Panc1 (cell line): ENCODE data around the gene GAB1. TPM values are rescaled to one million over a fixed set of nuclear protein-coding genes. Genes with fewer than 3 reads are reported as not detected.

ENCODE experiments used
- ATAC-seq: fragments of 200-7000 bp; cut with Tn5 transposase; 2 replicates; pipeline ENCODE4 v1.9.1; 2020; ENCODE audit warnings: mild to moderate bottlenecking, moderate library complexity
- BruUV-seq: library from RNA; stranded (reverse); fragments of 400-500 nt; replicated peaks from 2 replicates; lab custom pipeline; 2021; lab: Mats Ljungman, UMichigan
- CTCF ChIA-PET: fragments of 300-600 bp; sonication (Branson Sonifier 250); formaldehyde crosslinking; loops from one replicate; lab custom pipeline; 2022; ENCODE audit warnings: antibody characterized with exemption; lab: Charles Lee
- POLR2A ChIA-PET: fragments of 300-600 bp; sonication (Branson Sonifier 250); formaldehyde crosslinking; loops from one replicate; lab custom pipeline; 2022; ENCODE audit warnings: antibody characterized with exemption; lab: Charles Lee
- DNase-seq: peaks from one replicate; pipeline ENCODE4 v3.0.0-alpha.2; 2010; ENCODE audit warnings: low read depth, low spot score
- H3K27ac ChIP-seq: 2 replicates; pipeline ENCODE4 v1.5.1; 2011; ENCODE audit warnings: mild to moderate bottlenecking, low read length, inconsistent platforms
- H3K27me3 ChIP-seq: fragments of 200-500 bp; sonication (Bioruptor generic); 2 replicates; pipeline ENCODE4 v1.6.0; 2014; ENCODE audit warnings: low read length, inconsistent platforms; ENCODE audit not compliant: control insufficient read depth, insufficient read depth
- H3K36me3 ChIP-seq: fragments of 200-500 bp; sonication (Bioruptor generic); 2 replicates; pipeline ENCODE4 v1.5.1; 2014; ENCODE audit warnings: inconsistent platforms, mild to moderate bottlenecking, low read length, moderate library complexity; ENCODE audit not compliant: control insufficient read depth, insufficient read depth
- H3K4me1 ChIP-seq: 2 replicates; pipeline ENCODE4 v1.5.1; 2011; ENCODE audit warnings: inconsistent platforms, mild to moderate bottlenecking, low read length, moderate library complexity; ENCODE audit not compliant: control insufficient read depth, insufficient read depth
- H3K4me3 ChIP-seq, 2 experiments: 2 replicates each; pipeline ENCODE4 v1.5.1; 2011 to 2012; ENCODE audit warnings: low read depth in 2 of 2, low read length in 2 of 2, mild to moderate bottlenecking in 2 of 2, inconsistent platforms in 1 of 2, moderate library complexity in 1 of 2
- H3K9me3 ChIP-seq: fragments of 200-500 bp; sonication (Bioruptor generic); 2 replicates; pipeline ENCODE4 v1.5.1; 2014; ENCODE audit warnings: low read depth, mild to moderate bottlenecking, inconsistent platforms, low read length, moderate library complexity; ENCODE audit not compliant: control insufficient read depth, insufficient read depth
- CTCF ChIP-seq: fragments of 450-650 bp; IDR thresholded peaks from 2 replicates; pipeline ENCODE4 v1.5.1; 2017; ENCODE audit warnings: mild to moderate bottlenecking
- POLR2AphosphoS5 ChIP-seq: IDR thresholded peaks from 2 replicates; pipeline ENCODE4 v1.6.1; 2012; ENCODE audit warnings: mild to moderate bottlenecking, low read depth, low read length, moderate library complexity
- REST ChIP-seq, 2 experiments: IDR thresholded peaks; 2 replicates each; pipeline ENCODE4 v1.6.1; 2011 to 2012; ENCODE audit warnings: low read depth in 2 of 2, control low read depth in 1 of 2, low read length in 1 of 2, mild to moderate bottlenecking in 1 of 2, moderate library complexity in 1 of 2; ENCODE audit not compliant: insufficient read depth in 1 of 2
- SIN3A ChIP-seq: IDR thresholded peaks from 2 replicates; pipeline ENCODE4 v1.6.1; 2012; ENCODE audit warnings: low read depth, mild to moderate bottlenecking, low read length, moderate library complexity, borderline replicate concordance; ENCODE audit not compliant: insufficient read depth
- TCF7L2 ChIP-seq: IDR thresholded peaks from 2 replicates; pipeline ENCODE4 v1.6.1; 2011; ENCODE audit warnings: mild to moderate bottlenecking, low read depth, low read length, inconsistent platforms
- in situ Hi-C: cut with HindIII; loops from 2 replicates; pipeline ENCODE4 v1.10.0; 2016; ENCODE audit warnings: low sequenced_read_pairs, low pct_unique_long_range_greater_than_20kb
- intact Hi-C: fragments of 100-400 bp; cut with micrococcal nuclease; formaldehyde crosslinking; loops from one replicate; pipeline ENCODE4 v1.10.0; 2022; ENCODE audit not compliant: unreplicated experiment
- total RNA-seq: library from RNA; stranded (reverse); gene quantifications from one replicate; pipeline ENCODE4 v1.2.1, GENCODE V29; 2021; ENCODE audit not compliant: unreplicated experiment

The GAB1 gene
- total RNA-seq, 1 experiment from 2014 or later: 2.8 TPM

- no TSS peak for BruUV-seq
- CTCF ChIA-PET: no interaction called here
Observed at GRCh38 chr4:143393195-143393594, 56.5 kb downstream of the GAB1 start.

GRCh38 chr4:143394739-143395453 lies 58.2 kb downstream of the GAB1 start:
- intact Hi-C loops: loop anchor here (5.0 kb wide), 1 partner anchor 87 kb away; no protein-coding TSS in a partner anchor
- no peak for ATAC-seq
- no TSS peak for BruUV-seq
- Histone ChIP-seq H3K27me3 (no peaks in the 10 kb centered on the region), H3K4me1 (no peaks in the 10 kb centered on the region), H3K36me3 (no peaks in the 10 kb centered on the region; the same call in 1 of the 2 replicates), H3K27ac (no peak overlapping the region), H3K9me3 (no peaks in the 10 kb centered on the region), H3K4me3 (no peak overlapping the region)
- ChIA-PET POLR2A (no interaction called here), CTCF (no interaction called here)
- TF ChIP-seq SIN3A (no peak), POLR2AphosphoS5 (no peak), TCF7L2 (no peak), CTCF (no peak)
- in situ Hi-C loops: no loop called here
- no peak for DNase-seq

More at GRCh38 chr4:143393195-143393594, 56.5 kb downstream of the GAB1 start:
- H3K9me3 ChIP-seq: no peaks in the 10 kb centered on the region
- ATAC-seq (no peak), DNase-seq (no peak)
- in situ Hi-C loops: no loop called here
- H3K4me1 ChIP-seq: no peaks in the 10 kb centered on the region
- TF ChIP-seq REST (IDR thresholded peaks at IDR 0.05; ENCODE audit: insufficient read depth in 1 of 2, low read depth in 2 of 2, low read length in 1 of 2) (no peak), CTCF (no peak), SIN3A (no peak), POLR2AphosphoS5 (no peak), TCF7L2 (no peak)
- no peak overlapping the region for H3K27ac ChIP-seq
- intact Hi-C loops: no loop called here
- H3K36me3 ChIP-seq: no peaks in the 10 kb centered on the region; the same call in 1 of the 2 replicates
- H3K27me3 ChIP-seq: no peaks in the 10 kb centered on the region
- POLR2A ChIA-PET: no interaction called here
- H3K4me3 ChIP-seq: no peak overlapping the region
